ENCODE measurements around the gene TRIM37. TPM values are rescaled to one million over a fixed set of nuclear protein-coding genes. Genes with fewer than 3 reads are reported as not detected.

Gene TRIM37
- total and polyA plus RNA-seq, 2 of the 8 experiments (the other 6 are each of a cell fraction or from before 2014, with no cell fraction given), result 38.2 to 57.0 TPM

GRCh38 chr17:59010026-59010425 lies 96.7 kb downstream of the TRIM37 start:
- Histone ChIP-seq H3K79me2 (ENCODE audit: control insufficient read depth in 1 of 2, insufficient read depth in 2 of 2, low read length in 2 of 2) (no peaks in the 10 kb centered on the region), H3K79me1 (ENCODE audit: low read depth, low read length) (no peaks in the 10 kb centered on the region), H3K4me3 (ENCODE audit: extremely low read depth in 1 of 4, insufficient read depth in 2 of 4, low read depth in 3 of 4, low read length in 4 of 4) (no peak overlapping the region), H2BK20ac (ENCODE audit: low read length) (no peak overlapping the region), H4K20me1 (replicated peaks in 1 of 2; ENCODE audit: control insufficient read depth in 1 of 2, insufficient read depth in 2 of 2, low read length in 2 of 2) (no peaks in the 10 kb centered on the region), H3K18ac (ENCODE audit: extremely low read depth, low read length) (no peak overlapping the region), H3K56ac (replicated peaks; ENCODE audit: insufficient read length, low read depth, low read length) (no peak overlapping the region), H4K5ac (ENCODE audit: insufficient read length, low read depth, low read length) (no peak overlapping the region), H3K27ac (ENCODE audit: low read depth, low read length) (no peak overlapping the region), H2BK120ac (replicated peaks; ENCODE audit: low read depth, low read length) (no peak overlapping the region), H4K91ac (replicated peaks; ENCODE audit: insufficient read length, low read length) (no peak overlapping the region), H2BK5ac (ENCODE audit: low read depth, low read length) (no peak overlapping the region), H2AK5ac (ENCODE audit: low read depth, low read length) (no peak overlapping the region), H3K9ac (replicated peaks in 1 of 4; ENCODE audit: extremely low read depth in 1 of 4, low read depth in 3 of 4, low read length in 3 of 4) (no peak overlapping the region), H3K23me2 (ENCODE audit: low read depth, low read length) (no peaks in the 10 kb centered on the region), H3K36me3 (ENCODE audit: control insufficient read depth in 2 of 4, insufficient read depth in 4 of 4, low read length in 3 of 4) (peaks cover 0 to 25% (median 12%) of the 10 kb centered on the region in 4 experiments; a peak in 5 of 8 replicates), H2AFZ (ENCODE audit: low read length) (no peak overlapping the region), H3K9me3 (ENCODE audit: insufficient read depth in 2 of 2, low read depth in 1 of 2, low read length in 1 of 2) (no peaks in the 10 kb centered on the region), H3K4ac (replicated peaks; ENCODE audit: insufficient read length, low read depth, low read length) (no peak overlapping the region), H2BK15ac (ENCODE audit: low read length) (no peak overlapping the region), H3K14ac (ENCODE audit: insufficient read length) (no peak overlapping the region), H3K4me1 (replicated peaks in 1 of 4; ENCODE audit: control insufficient read depth in 3 of 4, insufficient read depth in 4 of 4, low read length in 3 of 4) (no peaks in the 10 kb centered on the region), H3K23ac (ENCODE audit: insufficient read length) (no peak overlapping the region), H3K4me2 (ENCODE audit: insufficient read depth in 1 of 2, low read depth in 2 of 2, low read length in 2 of 2) (no peak overlapping the region), H2BK12ac (ENCODE audit: low read depth, low read length) (no peak overlapping the region), H3K27me3 (replicated peaks in 1 of 4; ENCODE audit: control insufficient read depth in 3 of 4, extremely low read depth in 1 of 4, insufficient read depth in 3 of 4, low read length in 3 of 4) (no peaks in the 10 kb centered on the region), H4K8ac (ENCODE audit: extremely low read depth, insufficient read depth, low read length) (no peak overlapping the region)
- FAIRE-seq (no peak), DNase-seq (ENCODE audit: low read depth in 1 of 2, low spot score in 2 of 2) (no peak)
- 81% methylated on average over 2 of the region's 2 CpGs; no CpG with 5 or more reads in 1 of the 2 experiments for WGBS, 2 experiments (ENCODE audit: extremely low coverage in 1 of 2, insufficient coverage in 1 of 2, insufficient read length in 1 of 2, insufficient replicate concordance in 2 of 2, low coverage in 1 of 2, low lambda C conversion rate in 2 of 2, missing lambda C conversion rate in 1 of 2)
- ChIA-PET CTCF (ENCODE audit: partially characterized antibody) (interaction anchor here (0.8 to 1.0 kb wide), 3 partner anchors 97 to 491 kb away, joined by 3 to 4 read pairs (median 3); no protein-coding TSS in a partner anchor), POLR2A (ENCODE audit: partially characterized antibody) (interaction anchor here (0.6 kb wide), 1 partner anchor 279 kb away, joined by 3 read pairs; no protein-coding TSS in a partner anchor)
- TF ChIP-seq EZH2 (IDR thresholded peaks at IDR 0.05; ENCODE audit: low read depth, low read length, severe bottlenecking) (no peak), BRCA1 (IDR thresholded peaks at IDR 0.05; ENCODE audit: low read depth, low read length) (no peak)

All from H1 (cell line).